ENCODE results near the gene KCNH8. TPM values are rescaled to one million over a fixed set of nuclear protein-coding genes. Genes with fewer than 3 reads are reported as not detected.

Gene KCNH8
- total RNA-seq, 1 experiment from 2014 or later: 1.3 TPM

DNA sequence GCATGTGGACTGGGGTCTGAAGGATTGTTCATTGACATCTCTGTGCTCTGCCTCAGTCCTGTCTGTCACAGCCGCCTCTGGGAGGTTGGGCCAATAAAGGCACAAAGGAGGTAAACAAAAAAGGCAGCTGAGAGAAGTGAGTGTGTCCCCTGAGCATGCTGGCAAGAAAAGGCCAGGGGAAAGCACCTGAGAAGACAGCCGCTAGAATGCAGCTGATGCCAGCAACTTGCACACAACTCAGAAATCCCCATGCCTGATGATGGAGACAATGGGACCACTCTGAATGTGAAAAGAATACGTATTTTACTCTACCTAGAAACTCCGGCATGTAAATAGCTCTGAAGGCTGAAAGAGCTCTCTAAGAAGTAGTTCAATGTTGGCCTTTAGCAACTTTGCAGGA is 118.7 kb downstream of the KCNH8 start:
- Mint-ChIP-seq H3K9me3 (ENCODE audit: low read depth, unreplicated experiment) (no peaks in the 10 kb centered on the region), H3K36me3 (ENCODE audit: insufficient read depth, unreplicated experiment) (no peaks in the 10 kb centered on the region), H3K27me3 (ENCODE audit: unreplicated experiment) (no peaks in the 10 kb centered on the region), H3K27ac (ENCODE audit: unreplicated experiment) (no peak overlapping the region), H3K4me3 (ENCODE audit: low read depth, unreplicated experiment) (no peak overlapping the region), H3K4me1 (ENCODE audit: low read depth, unreplicated experiment) (no peaks in the 10 kb centered on the region)
- intact Hi-C loops (cut with micrococcal nuclease; ENCODE audit: unreplicated experiment): no loop called here
- CTCF ChIA-PET: no interaction called here
- no TSS peak for BruUV-seq (replicated peaks)
- TF ChIP-seq, protein P1, sequence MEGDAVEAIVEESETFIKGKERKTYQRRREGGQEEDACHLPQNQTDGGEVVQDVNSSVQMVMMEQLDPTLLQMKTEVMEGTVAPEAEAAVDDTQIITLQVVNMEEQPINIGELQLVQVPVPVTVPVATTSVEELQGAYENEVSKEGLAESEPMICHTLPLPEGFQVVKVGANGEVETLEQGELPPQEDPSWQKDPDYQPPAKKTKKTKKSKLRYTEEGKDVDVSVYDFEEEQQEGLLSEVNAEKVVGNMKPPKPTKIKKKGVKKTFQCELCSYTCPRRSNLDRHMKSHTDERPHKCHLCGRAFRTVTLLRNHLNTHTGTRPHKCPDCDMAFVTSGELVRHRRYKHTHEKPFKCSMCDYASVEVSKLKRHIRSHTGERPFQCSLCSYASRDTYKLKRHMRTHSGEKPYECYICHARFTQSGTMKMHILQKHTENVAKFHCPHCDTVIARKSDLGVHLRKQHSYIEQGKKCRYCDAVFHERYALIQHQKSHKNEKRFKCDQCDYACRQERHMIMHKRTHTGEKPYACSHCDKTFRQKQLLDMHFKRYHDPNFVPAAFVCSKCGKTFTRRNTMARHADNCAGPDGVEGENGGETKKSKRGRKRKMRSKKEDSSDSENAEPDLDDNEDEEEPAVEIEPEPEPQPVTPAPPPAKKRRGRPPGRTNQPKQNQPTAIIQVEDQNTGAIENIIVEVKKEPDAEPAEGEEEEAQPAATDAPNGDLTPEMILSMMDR (IDR thresholded peaks at IDR 0.05; ENCODE audit: unreplicated experiment): no peak
- DNase-seq: no peak

DNA sequence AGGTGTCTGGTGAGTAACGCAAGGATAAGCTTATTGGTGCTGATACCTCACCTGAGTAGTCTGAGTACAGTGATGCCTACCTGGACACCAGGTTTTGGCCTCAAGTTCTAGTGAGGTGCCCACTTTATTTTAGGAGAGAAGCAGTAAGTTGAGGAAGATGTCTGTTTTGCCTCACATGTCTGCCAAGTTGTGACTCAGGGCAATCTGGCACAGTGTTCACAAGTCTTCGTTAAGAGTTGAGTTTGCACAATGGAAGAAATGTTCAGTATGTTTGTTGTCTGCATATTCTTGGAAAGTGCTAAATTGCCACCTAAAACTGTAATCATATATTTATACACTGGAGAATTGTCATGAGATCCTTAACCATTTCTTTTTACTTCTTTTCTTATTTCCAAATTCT is 122.2 kb downstream of the KCNH8 start:
- H3K27ac Mint-ChIP-seq (ENCODE audit: unreplicated experiment): no peak overlapping the region
- TF ChIP-seq, protein P1 (IDR thresholded peaks at IDR 0.05; ENCODE audit: unreplicated experiment): no peak
- DNase-seq: no peak
- H3K36me3 Mint-ChIP-seq (ENCODE audit: insufficient read depth, unreplicated experiment): no peaks in the 10 kb centered on the region
- no peaks in the 10 kb centered on the region for H3K4me1 Mint-ChIP-seq (ENCODE audit: low read depth, unreplicated experiment)
- intact Hi-C loops (cut with micrococcal nuclease; ENCODE audit: unreplicated experiment): no loop called here
- no peaks in the 10 kb centered on the region for H3K27me3 Mint-ChIP-seq (ENCODE audit: unreplicated experiment)
- CTCF ChIA-PET: no interaction called here
- H3K9me3 Mint-ChIP-seq (ENCODE audit: low read depth, unreplicated experiment): no peaks in the 10 kb centered on the region
- no TSS peak for BruUV-seq (replicated peaks)
- H3K4me3 Mint-ChIP-seq (ENCODE audit: low read depth, unreplicated experiment): no peak overlapping the region

- intact Hi-C loops (cut with micrococcal nuclease; ENCODE audit: unreplicated experiment): no loop called here
- Mint-ChIP-seq H3K27ac (ENCODE audit: unreplicated experiment) (no peak overlapping the region), H3K4me3 (ENCODE audit: low read depth, unreplicated experiment) (no peak overlapping the region), H3K4me1 (ENCODE audit: low read depth, unreplicated experiment) (no peaks in the 10 kb centered on the region), H3K36me3 (ENCODE audit: insufficient read depth, unreplicated experiment) (no peaks in the 10 kb centered on the region), H3K27me3 (ENCODE audit: unreplicated experiment) (no peaks in the 10 kb centered on the region), H3K9me3 (ENCODE audit: low read depth, unreplicated experiment) (peaks cover 2% of the 10 kb centered on the region)
- TF ChIP-seq, protein P1 (IDR thresholded peaks at IDR 0.05; ENCODE audit: unreplicated experiment): no peak
- DNase-seq: no peak
- no TSS peak for BruUV-seq (replicated peaks)
- CTCF ChIA-PET: no interaction called here
These were observed 124.0 kb downstream of the KCNH8 start for GRCh38 chr3:19272296-19272695.

GRCh38 chr3:19273091-19273490 is 124.8 kb downstream of the KCNH8 start:
- no peak for DNase-seq
- no peak overlapping the region for H3K27ac Mint-ChIP-seq (ENCODE audit: unreplicated experiment)
- H3K4me1 Mint-ChIP-seq (ENCODE audit: low read depth, unreplicated experiment): no peaks in the 10 kb centered on the region
- peaks cover 2% of the 10 kb centered on the region for H3K9me3 Mint-ChIP-seq (ENCODE audit: low read depth, unreplicated experiment)
- no peaks in the 10 kb centered on the region for H3K36me3 Mint-ChIP-seq (ENCODE audit: insufficient read depth, unreplicated experiment)
- TF ChIP-seq, protein P1 (IDR thresholded peaks at IDR 0.05; ENCODE audit: unreplicated experiment): no peak
- BruUV-seq (replicated peaks): no TSS peak
- H3K27me3 Mint-ChIP-seq (ENCODE audit: unreplicated experiment): no peaks in the 10 kb centered on the region
- CTCF ChIA-PET: no interaction called here
- intact Hi-C loops (cut with micrococcal nuclease; ENCODE audit: unreplicated experiment): no loop called here
- no peak overlapping the region for H3K4me3 Mint-ChIP-seq (ENCODE audit: low read depth, unreplicated experiment)

DNA sequence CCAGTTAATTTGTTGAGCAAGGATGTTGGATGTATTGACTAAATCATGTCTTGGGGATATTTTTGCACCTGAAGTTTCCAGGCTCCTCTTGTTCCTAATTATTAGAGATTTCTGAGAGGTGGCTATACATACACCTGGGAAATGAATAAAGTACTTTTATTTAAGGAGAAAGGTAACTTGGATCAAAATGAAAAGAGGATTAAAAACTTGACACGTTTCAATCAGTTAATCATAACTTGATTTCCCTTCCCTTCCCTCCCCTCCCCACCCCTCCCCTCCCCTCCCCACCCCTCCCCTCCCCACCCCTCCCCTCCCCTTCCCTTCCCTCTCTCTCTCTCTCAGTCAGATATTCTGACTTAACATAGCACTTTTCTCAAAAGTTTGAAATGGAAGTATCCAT is 126.3 kb downstream of the KCNH8 start:
- H3K36me3 Mint-ChIP-seq (ENCODE audit: insufficient read depth, unreplicated experiment): no peaks in the 10 kb centered on the region
- peaks cover 2% of the 10 kb centered on the region for H3K9me3 Mint-ChIP-seq (ENCODE audit: low read depth, unreplicated experiment)
- no peaks in the 10 kb centered on the region for H3K4me1 Mint-ChIP-seq (ENCODE audit: low read depth, unreplicated experiment)
- H3K27me3 Mint-ChIP-seq (ENCODE audit: unreplicated experiment): no peaks in the 10 kb centered on the region
- no TSS peak for BruUV-seq (replicated peaks)
- TF ChIP-seq, protein P1 (IDR thresholded peaks at IDR 0.05; ENCODE audit: unreplicated experiment): no peak
- no peak overlapping the region for H3K4me3 Mint-ChIP-seq (ENCODE audit: low read depth, unreplicated experiment)
- intact Hi-C loops (cut with micrococcal nuclease; ENCODE audit: unreplicated experiment): no loop called here
- H3K27ac Mint-ChIP-seq (ENCODE audit: unreplicated experiment): no peak overlapping the region
- no peak for DNase-seq
- CTCF ChIA-PET: no interaction called here

Data from Calu3 (cell line).